Caco-2 (cell line): ENCODE results near the gene TMEM242. TPM values are rescaled to one million over a fixed set of nuclear protein-coding genes. Genes with fewer than 3 reads are reported as not detected.

Experiments used
- BruUV-seq: library from RNA; stranded (reverse); fragments of 400-500 nt; replicated peaks from 2 replicates; lab custom pipeline; 2021; lab: Mats Ljungman, UMichigan
- CTCF ChIA-PET: fragments of 300-600 bp; sonication (Branson Sonifier 250); formaldehyde crosslinking; loops from one replicate; lab custom pipeline; 2022; ENCODE audit warnings: antibody characterized with exemption; lab: Charles Lee
- POLR2A ChIA-PET: fragments of 300-600 bp; sonication (Branson Sonifier 250); formaldehyde crosslinking; loops from one replicate; lab custom pipeline; 2022; ENCODE audit warnings: antibody characterized with exemption; lab: Charles Lee
- DNase-seq, 2 experiments: peaks; one replicate each; pipeline versions ENCODE4 v3.0.0 to v3.0.0-alpha.2; 2020 to 2022
- H3K27me3 ChIP-seq: replicated peaks from 2 replicates; pipeline ENCODE4 v1.6.0; 2011; ENCODE audit warnings: low read length; ENCODE audit not compliant: control insufficient read depth, insufficient read depth
- H3K36me3 ChIP-seq: 2 replicates; pipeline ENCODE4 v1.5.1; 2011; ENCODE audit warnings: low read length; ENCODE audit not compliant: control insufficient read depth, insufficient read depth
- H3K4me1 ChIP-seq: fragments of 250-450 bp; sonication (Bioruptor Pico); 2 replicates; pipeline ENCODE4 v1.5.1; 2020; ENCODE audit warnings: mild to moderate bottlenecking
- H3K4me3 ChIP-seq: 2 replicates; pipeline ENCODE4 v1.5.1; 2011; ENCODE audit warnings: low read depth, mild to moderate bottlenecking, control low read depth, low read length
- H3K9me3 ChIP-seq: fragments of 250-450 bp; sonication (Bioruptor Pico); 2 replicates; pipeline ENCODE4 v1.5.1; 2020; ENCODE audit warnings: mild to moderate bottlenecking, moderate library complexity
- H3K27ac Mint-ChIP-seq: one replicate; pipeline ENCODE4 v1.8.0; 2022; ENCODE audit warnings: mixed read lengths; ENCODE audit not compliant: unreplicated experiment
- H3K27me3 Mint-ChIP-seq: one replicate; pipeline ENCODE4 v1.8.0; 2022; ENCODE audit warnings: mixed read lengths; ENCODE audit not compliant: insufficient read depth, unreplicated experiment
- H3K36me3 Mint-ChIP-seq: one replicate; pipeline ENCODE4 v1.8.0; 2022; ENCODE audit warnings: mild to moderate bottlenecking, mixed read lengths; ENCODE audit not compliant: insufficient read depth, unreplicated experiment
- H3K4me1 Mint-ChIP-seq: one replicate; pipeline ENCODE4 v1.8.0; 2022; ENCODE audit warnings: low read depth, mixed read lengths; ENCODE audit not compliant: unreplicated experiment
- H3K4me3 Mint-ChIP-seq: one replicate; pipeline ENCODE4 v1.8.0; 2022; ENCODE audit warnings: mild to moderate bottlenecking, moderate library complexity, mixed read lengths; ENCODE audit not compliant: unreplicated experiment
- H3K9me3 Mint-ChIP-seq: one replicate; pipeline ENCODE4 v1.8.0; 2022; ENCODE audit warnings: mixed read lengths; ENCODE audit not compliant: unreplicated experiment
- CTCF ChIP-seq, 2 experiments: fragments of 200-600 bp in 1 of 2; IDR thresholded peaks; 1 replicate in 1 of 2; 2 replicates in 1 of 2; pipeline versions ENCODE4 v1.5.1 to v1.8.0; 2011 to 2022; ENCODE audit warnings: antibody characterized with exemption in 1 of 2, control low read depth in 1 of 2, inconsistent platforms in 1 of 2, low read depth in 1 of 2, low read length in 1 of 2, mild to moderate bottlenecking in 1 of 2, moderate library complexity in 1 of 2; ENCODE audit not compliant: insufficient read depth in 1 of 2, severe bottlenecking in 1 of 2, unreplicated experiment in 1 of 2
- intact Hi-C: fragments of 100-400 bp; cut with micrococcal nuclease; formaldehyde crosslinking; loops from one replicate; pipeline ENCODE4 v1.10.0; 2022; ENCODE audit not compliant: unreplicated experiment
- total RNA-seq: library from RNA; stranded (reverse); gene quantifications from 2 replicates; pipeline ENCODE4 v1.2.3, GENCODE V29; 2022

The TMEM242 gene
- total RNA-seq, 1 experiment from 2014 or later, result 12.1 TPM

GRCh38 chr6:157368359-157369049, 45.2 kb upstream of the TMEM242 start:
- H3K36me3 Mint-ChIP-seq, result no peaks in the 10 kb centered on the region
- no peak for DNase-seq
- no peak overlapping the region for H3K27ac Mint-ChIP-seq
- BruUV-seq, result no TSS peak
- ChIA-PET CTCF (no interaction called here), POLR2A (no interaction called here)
- H3K4me1 Mint-ChIP-seq, result no peaks in the 10 kb centered on the region
- TF ChIP-seq CTCF (IDR thresholded peaks at IDR 0.05; ENCODE audit: insufficient read depth in 1 of 2, low read depth in 1 of 2, low read length in 1 of 2, severe bottlenecking in 1 of 2, unreplicated experiment in 1 of 2), result no peak
- no peaks in the 10 kb centered on the region for H3K9me3 ChIP-seq
- no peaks in the 10 kb centered on the region for H3K4me1 ChIP-seq
- H3K4me3 Mint-ChIP-seq, result no peak overlapping the region
- intact Hi-C loops, result no loop called here
- H3K9me3 Mint-ChIP-seq, result no peaks in the 10 kb centered on the region
- no peaks in the 10 kb centered on the region for H3K27me3 ChIP-seq
- H3K4me3 ChIP-seq, result no peak overlapping the region
- no peaks in the 10 kb centered on the region for H3K27me3 Mint-ChIP-seq
- no peaks in the 10 kb centered on the region for H3K36me3 ChIP-seq

- H3K27me3 ChIP-seq, result no peaks in the 10 kb centered on the region
- Mint-ChIP-seq H3K4me1 (no peaks in the 10 kb centered on the region), H3K9me3 (no peaks in the 10 kb centered on the region), H3K27me3 (no peaks in the 10 kb centered on the region), H3K4me3 (no peak overlapping the region), H3K27ac (no peak overlapping the region), H3K36me3 (no peaks in the 10 kb centered on the region)
- H3K36me3 ChIP-seq, result no peaks in the 10 kb centered on the region
- BruUV-seq, result no TSS peak
- H3K4me3 ChIP-seq, result no peak overlapping the region
- no peaks in the 10 kb centered on the region for H3K9me3 ChIP-seq
- no peak for TF ChIP-seq CTCF (IDR thresholded peaks at IDR 0.05; ENCODE audit: insufficient read depth in 1 of 2, low read depth in 1 of 2, low read length in 1 of 2, severe bottlenecking in 1 of 2, unreplicated experiment in 1 of 2)
- intact Hi-C loops, result no loop called here
- ChIA-PET CTCF (no interaction called here), POLR2A (no interaction called here)
- no peak for DNase-seq
- H3K4me1 ChIP-seq, result no peaks in the 10 kb centered on the region
These were observed 43.3 kb upstream of the TMEM242 start for GRCh38 chr6:157366648-157367047.

GRCh38 chr6:157364705-157365104, 41.4 kb upstream of the TMEM242 start:
- Mint-ChIP-seq H3K36me3 (no peaks in the 10 kb centered on the region), H3K4me1 (no peaks in the 10 kb centered on the region), H3K27me3 (no peaks in the 10 kb centered on the region), H3K27ac (no peak overlapping the region), H3K4me3 (no peak overlapping the region), H3K9me3 (no peaks in the 10 kb centered on the region)
- no peaks in the 10 kb centered on the region for H3K9me3 ChIP-seq
- H3K27me3 ChIP-seq, result no peaks in the 10 kb centered on the region
- no peak overlapping the region for H3K4me3 ChIP-seq
- POLR2A ChIA-PET, result no interaction called here
- no peaks in the 10 kb centered on the region for H3K36me3 ChIP-seq
- TF ChIP-seq CTCF (IDR thresholded peaks at IDR 0.05; ENCODE audit: insufficient read depth in 1 of 2, low read depth in 1 of 2, low read length in 1 of 2, severe bottlenecking in 1 of 2, unreplicated experiment in 1 of 2), result no peak
- no peaks in the 10 kb centered on the region for H3K4me1 ChIP-seq
- DNase-seq, result no peak
- CTCF ChIA-PET, result no interaction called here
- intact Hi-C loops, result no loop called here
- BruUV-seq, result no TSS peak
